ENCODE results near the gene MRPL1. TPM values are rescaled to one million over a fixed set of nuclear protein-coding genes. Genes with fewer than 3 reads are reported as not detected.

Gene MRPL1
- 40.9 TPM for total RNA-seq

- DNase-seq: peak; percentile 86
Measured at GRCh38 chr4:77862478-77863216, at the start of gene MRPL1. MRPL1 (plus strand) TSS chr4:77862830; CDS start chr4:77862849, 19 bp downstream.

- DNase-seq: no peak
Measured at GRCh38 chr4:77815636-77816035, 47.0 kb upstream of the MRPL1 start.

GRCh38 chr4:77816546-77816945 lies 46.1 kb upstream of the MRPL1 start:
- no peak for DNase-seq

- no peak for DNase-seq
Measured at GRCh38 chr4:77817304-77818072, 45.1 kb upstream of the MRPL1 start.

- peak; percentile 49 for DNase-seq
Measured at GRCh38 chr4:77818073-77818601, 44.5 kb upstream of the MRPL1 start.

- DNase-seq: peak; percentile 69
Measured at GRCh38 chr4:77818602-77819403, 43.8 kb upstream of the MRPL1 start, which contains the start of gene CNOT6L. CNOT6L (minus strand) TSS chr4:77819368; CDS start chr4:77819308, 60 bp downstream.

- DNase-seq: peak; percentile 69
Measured at GRCh38 chr4:77819404-77819842, 43.2 kb upstream of the MRPL1 start.

GRCh38 chr4:77819843-77820648 lies 42.6 kb upstream of the MRPL1 start:
- DNase-seq: peak; percentile 89

- peak; percentile 10 for DNase-seq
Measured at GRCh38 chr4:77820649-77821561, 41.7 kb upstream of the MRPL1 start.

- no peak for DNase-seq
Measured at GRCh38 chr4:77821775-77822174, 40.9 kb upstream of the MRPL1 start.

- DNase-seq: no peak
Measured at GRCh38 chr4:77826275-77826674, 36.4 kb upstream of the MRPL1 start.

- no peak for DNase-seq
Measured at GRCh38 chr4:77827343-77827742, 35.3 kb upstream of the MRPL1 start.

GRCh38 chr4:77833126-77833724 lies 29.4 kb upstream of the MRPL1 start:
- no peak for DNase-seq

- no peak for DNase-seq
Measured at GRCh38 chr4:77834403-77834802, 28.2 kb upstream of the MRPL1 start.

GRCh38 chr4:77843628-77844027 lies 19.0 kb upstream of the MRPL1 start:
- DNase-seq: no peak

- no peak for DNase-seq
Measured at GRCh38 chr4:77844363-77844762, 18.3 kb upstream of the MRPL1 start.

GRCh38 chr4:77845400-77845799 lies 17.2 kb upstream of the MRPL1 start:
- DNase-seq: no peak

- DNase-seq: no peak
Measured at GRCh38 chr4:77845929-77846328, 16.7 kb upstream of the MRPL1 start.

GRCh38 chr4:77848508-77848907 lies 14.1 kb upstream of the MRPL1 start:
- DNase-seq: no peak

Measured in occipital lobe (tissue), 2 donors.